WI38 (cell line): Measurements from ENCODE around the gene MRPL27.
"Not testable (repeated sequence)": the region's sequence is repeated elsewhere in the genome, so short reads cannot be mapped to it uniquely, and the experiment has no call there.

Experiments used
- H3K4me3 ChIP-seq: 2 replicates; pipeline ENCODE4 v1.5.1; 2011; ENCODE audit warnings: low read depth, mild to moderate bottlenecking, control low read depth, low read length
- CTCF ChIP-seq: IDR thresholded peaks from 2 replicates; pipeline ENCODE4 v1.5.1; 2012; ENCODE audit warnings: low read depth, mild to moderate bottlenecking, control low read depth, low read length

The MRPL27 gene

GRCh38 chr17:50407921-50408320, 34.9 kb upstream of the MRPL27 start:
- TF ChIP-seq CTCF, result no peak
- H3K4me3 ChIP-seq, result no peak overlapping the region

GRCh38 chr17:50406578-50406977, 33.6 kb upstream of the MRPL27 start:
- no peak for TF ChIP-seq CTCF
- no peak overlapping the region for H3K4me3 ChIP-seq

- H3K4me3 ChIP-seq, result not testable (repeated sequence)
Observed at GRCh38 chr17:50405351-50405750, 32.4 kb upstream of the MRPL27 start.

- H3K4me3 ChIP-seq, result not testable (repeated sequence)
Observed at GRCh38 chr17:50399591-50399990, 26.6 kb upstream of the MRPL27 start.

GRCh38 chr17:50398672-50399071, 25.7 kb upstream of the MRPL27 start:
- not testable (repeated sequence) for H3K4me3 ChIP-seq

- peak overlapping the region; percentile 84; the same call in 1 of the 2 replicates for H3K4me3 ChIP-seq
- TF ChIP-seq CTCF, result no peak
Observed at GRCh38 chr17:50397919-50398285, 24.9 kb upstream of the MRPL27 start.

- peak; percentile 79 for TF ChIP-seq CTCF
- H3K4me3 ChIP-seq, result peak within 1 kb of the TSS; percentile 84
Observed at GRCh38 chr17:50397111-50397918, 24.3 kb upstream of the MRPL27 start, which contains the start of gene LRRC59. TSS of gene LRRC59 (minus strand) at chr17:50397523. CDS start at chr17:50397317, 206 bp downstream.

GRCh38 chr17:50396261-50397110, 23.5 kb upstream of the MRPL27 start:
- H3K4me3 ChIP-seq, result peak overlapping the region; percentile 84
- no peak for TF ChIP-seq CTCF
